NCI-H1694 treated with DMSO at 0.1 percent for 48 hours (cell line): ENCODE results near the gene OXSM.
A peak's percentile ranks its signal among the peaks of the same experiment; 100 is the strongest.

Source experiments
- DNase-seq: peaks from one replicate; lab custom pipeline; 2025; lab: John Stamatoyannopoulos, UW

OXSM gene

GRCh38 chr3:25804676-25805075, 14.8 kb downstream of the OXSM start:
- DNase-seq: no peak

GRCh38 chr3:25812644-25813043, 22.8 kb downstream of the OXSM start:
- no peak for DNase-seq

GRCh38 chr3:25817107-25817506, 27.2 kb downstream of the OXSM start:
- DNase-seq: no peak

GRCh38 chr3:25817638-25818037, 27.7 kb downstream of the OXSM start:
- no peak for DNase-seq

- DNase-seq: no peak
Measured at GRCh38 chr3:25818335-25818734, 28.4 kb downstream of the OXSM start.

- no peak for DNase-seq
Measured at GRCh38 chr3:25820366-25820765, 30.5 kb downstream of the OXSM start.

GRCh38 chr3:25820816-25821486, 31.1 kb downstream of the OXSM start:
- no peak for DNase-seq

- no peak for DNase-seq
Measured at GRCh38 chr3:25821746-25822573, 32.1 kb downstream of the OXSM start.

- no peak for DNase-seq
Measured at GRCh38 chr3:25823314-25823713, 33.4 kb downstream of the OXSM start.

- no peak for DNase-seq
Measured at GRCh38 chr3:25826510-25826909, 36.6 kb downstream of the OXSM start.

- peak; percentile 69 for DNase-seq
Measured at GRCh38 chr3:25830373-25831280, 40.7 kb downstream of the OXSM start.

- peak; percentile 26 for DNase-seq
Measured at GRCh38 chr3:25831578-25831977, 41.7 kb downstream of the OXSM start.

GRCh38 chr3:25834346-25834745, 44.5 kb downstream of the OXSM start:
- no peak for DNase-seq

GRCh38 chr3:25836579-25836978, 46.7 kb downstream of the OXSM start:
- no peak for DNase-seq

- no peak for DNase-seq
Measured at GRCh38 chr3:25837038-25837437, 47.1 kb downstream of the OXSM start.

- no peak for DNase-seq
Measured at GRCh38 chr3:25840099-25840498, 50.2 kb downstream of the OXSM start.

- no peak for DNase-seq
Measured at GRCh38 chr3:25843332-25843731, 53.4 kb downstream of the OXSM start.
